ENCODE data around the gene PUS7L.

The PUS7L gene

DNA sequence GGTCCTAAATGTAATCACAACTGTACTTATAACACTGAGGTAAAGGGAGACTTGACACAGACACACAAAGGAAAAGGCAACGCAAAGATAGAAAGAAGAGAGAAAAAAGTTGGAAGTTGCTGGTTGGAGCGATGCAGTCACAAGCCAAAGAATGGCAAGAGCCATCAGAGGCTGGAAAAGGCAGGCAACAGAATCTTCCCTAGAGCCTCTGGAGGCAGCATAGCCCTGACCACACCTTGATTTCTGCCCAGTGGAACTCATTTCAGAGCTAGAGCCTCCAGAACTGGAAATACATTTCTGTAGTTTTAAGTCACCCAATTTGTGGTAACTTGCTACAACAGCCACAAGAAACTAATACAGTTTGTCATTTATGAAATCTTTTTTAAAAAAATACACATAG is 89.2 kb downstream of the PUS7L start:
- H3K27me3 Mint-ChIP-seq (ENCODE audit: low read depth): no peaks in the 10 kb centered on the region
- no peaks in the 10 kb centered on the region for H3K9me3 Mint-ChIP-seq
- DNase-seq (ENCODE audit: low spot score): no peak
- no peaks in the 10 kb centered on the region for H3K4me1 Mint-ChIP-seq (ENCODE audit: low read depth)
- no peak overlapping the region for H3K4me3 Mint-ChIP-seq
- H3K27ac Mint-ChIP-seq: no peak overlapping the region
- no peaks in the 10 kb centered on the region for H3K36me3 Mint-ChIP-seq (ENCODE audit: low read depth)

Measured in T-helper 2 cell treated with Interferon-gamma antibody and Interleukin-4, amounts not matched to agents 5 μg/mL and 100 μg/mL, for 36 hours (primary cell).